Measurements from ENCODE around the gene PTPN5. TPM values are rescaled to one million over a fixed set of nuclear protein-coding genes. Genes with fewer than 3 reads are reported as not detected.
"Not testable (repeated sequence)": the region's sequence is repeated elsewhere in the genome, so short reads cannot be mapped to it uniquely, and the experiment has no call there.

PTPN5 gene
- total RNA-seq, 2 donors from 2014 or later = 0.41 to 2.3 TPM

DNA sequence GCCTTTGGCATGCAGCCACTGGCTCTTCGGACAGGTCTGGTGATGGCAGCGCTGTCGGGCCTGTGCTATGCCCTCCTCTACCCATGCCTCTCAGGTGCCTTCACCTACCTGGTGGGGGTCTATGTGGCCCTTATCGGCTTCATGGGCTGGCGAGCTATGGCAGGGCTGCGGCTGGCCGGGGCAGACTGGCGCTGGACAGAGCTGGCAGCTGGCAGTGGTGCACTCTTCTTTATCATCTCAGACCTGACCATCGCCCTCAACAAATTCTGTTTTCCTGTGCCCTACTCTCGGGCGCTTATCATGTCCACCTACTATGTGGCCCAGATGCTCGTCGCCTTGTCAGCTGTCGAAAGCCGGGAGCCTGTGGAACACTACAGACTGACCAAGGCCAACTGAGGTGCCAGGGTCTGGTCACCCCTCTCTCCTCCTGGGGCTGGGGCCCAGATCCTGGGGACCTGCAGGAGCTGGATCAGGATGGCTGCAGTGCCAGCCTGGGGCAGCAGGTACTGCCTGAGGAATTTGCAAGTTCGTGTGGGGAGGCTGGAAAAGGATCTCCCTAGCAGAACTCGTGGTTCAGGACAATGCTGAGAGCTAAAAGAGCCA lies 89.9 kb downstream of the PTPN5 start:
- intact Hi-C loops (cut with DNase I) = no loop called here
- ATAC-seq (no peak), DNase-seq (no peak)

GRCh38 chr11:18700872-18701271 lies 90.7 kb downstream of the PTPN5 start:
- DNase-seq = no peak
- intact Hi-C loops (cut with DNase I) = no loop called here
- no peak for ATAC-seq

DNA sequence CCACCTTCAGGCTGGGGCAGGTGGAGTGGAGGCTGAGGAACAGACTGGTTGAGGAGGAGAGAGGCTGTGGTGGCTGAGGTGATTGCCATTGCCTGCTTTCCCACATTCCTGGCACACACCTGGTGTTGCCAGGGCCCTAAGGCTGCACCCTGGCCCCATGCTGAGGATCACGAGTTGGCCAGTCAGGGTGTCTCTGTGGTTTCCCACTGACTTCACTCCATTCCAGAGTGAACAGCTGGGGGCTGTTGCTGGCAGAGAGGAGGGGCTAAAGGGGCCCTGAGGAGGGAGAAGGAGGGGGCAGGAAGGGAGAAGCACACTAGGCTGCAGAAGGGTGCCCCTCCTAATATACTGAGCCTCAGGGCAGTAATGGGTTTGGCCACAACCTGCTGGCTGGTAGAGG lies 91.2 kb downstream of the PTPN5 start:
- intact Hi-C loops (cut with DNase I) = no loop called here

DNA sequence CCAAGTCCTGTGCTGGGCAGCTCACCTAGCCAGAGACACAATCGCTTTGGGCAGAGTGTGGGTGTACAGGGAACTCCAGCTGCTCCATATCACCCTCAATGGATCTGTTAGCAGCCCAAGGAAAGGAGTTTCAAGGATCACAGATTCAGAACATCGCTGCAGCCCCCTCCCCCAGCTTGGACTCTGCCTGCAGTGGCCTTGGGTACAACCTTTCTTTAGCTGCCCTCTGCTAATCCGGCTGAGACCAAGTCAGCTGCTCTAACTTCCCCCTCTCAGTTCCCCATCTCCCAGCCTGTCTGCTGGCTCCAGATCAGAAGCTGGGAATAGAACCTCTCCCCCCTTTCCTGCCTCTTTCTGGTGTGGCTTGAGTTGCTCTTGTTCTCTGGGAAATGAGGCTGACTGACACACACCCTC lies 91.7 kb downstream of the PTPN5 start:
- DNase-seq (no peak), ATAC-seq (peak in 1 of 2 donors; percentile 4)
- intact Hi-C loops (cut with DNase I) = loop anchor here in 1 of 2 donors (5.0 kb wide), 1 partner anchor 68 kb away; the partner anchor contains the start of gene SPTY2D1

More for the DNA sequence above, 91.2 kb downstream of the PTPN5 start:
- ATAC-seq (no peak), DNase-seq (no peak)

- DNase-seq (no peak), ATAC-seq (no peak)
- intact Hi-C loops (cut with DNase I) = loop anchor here in 1 of 2 donors (5.0 kb wide), 1 partner anchor 67 kb away; the partner anchor contains the start of gene SPTY2D1
These were observed 92.4 kb downstream of the PTPN5 start for GRCh38 chr11:18699269-18699596.

DNA sequence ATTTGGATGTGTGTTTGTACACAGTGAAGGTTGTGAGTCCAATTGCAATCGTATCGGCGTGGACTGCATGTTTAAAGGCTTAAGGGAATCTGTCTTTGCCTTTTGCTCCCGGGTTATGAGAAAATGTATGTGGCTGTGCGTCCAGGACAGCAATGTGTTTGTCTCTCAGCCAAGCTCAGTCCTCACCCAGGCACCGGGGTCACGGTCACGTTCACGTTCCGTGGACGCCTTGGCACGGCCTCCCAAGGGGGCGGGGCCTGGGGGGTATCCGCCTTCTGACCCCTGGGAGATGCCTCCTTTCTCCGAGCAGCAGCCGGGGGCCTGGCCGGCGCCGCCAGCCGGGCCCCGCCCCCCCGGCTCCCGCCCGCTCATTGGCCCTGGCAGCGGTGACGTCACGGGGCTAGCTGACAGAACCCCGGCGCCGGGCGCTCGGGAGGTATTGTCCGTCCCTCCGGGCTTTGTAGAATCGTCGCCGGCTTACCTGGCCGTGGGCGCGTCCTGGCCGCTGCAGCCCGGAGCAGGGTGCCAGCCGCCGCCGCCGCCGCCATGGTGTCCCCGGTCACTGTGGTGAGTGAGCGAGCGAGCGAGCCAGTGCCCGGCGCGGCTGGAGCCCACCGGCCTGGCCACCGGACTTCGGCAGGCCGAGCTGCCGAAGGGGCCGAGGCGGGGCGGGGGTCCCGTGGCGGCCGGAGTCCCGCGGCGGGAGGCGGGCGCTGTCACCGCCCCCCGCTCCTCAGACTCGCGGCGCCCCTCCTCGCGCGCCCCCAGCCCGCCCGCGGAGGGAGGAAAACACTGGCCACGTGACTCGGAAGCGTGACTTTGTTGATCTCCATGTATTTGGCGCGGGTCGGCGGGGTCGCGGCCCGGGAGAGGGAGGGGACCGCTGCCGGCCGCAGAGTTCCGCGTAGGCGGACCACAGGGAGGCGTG lies 93.0 kb downstream of the PTPN5 start, which contains the start of gene TMEM86A:
Gene TMEM86A, plus strand, starts transcription at position 439 of the 928 bp plus-strand sequence. Its CDS starts 108 bp downstream, at position 547.
- DNase-seq = peak; percentile 96
- intact Hi-C loops (cut with DNase I) = loop anchor here in 1 of 2 donors (5.0 kb wide), 1 partner anchor 66 kb away; the partner anchor contains the start of gene SPTY2D1
- ATAC-seq = peak; percentile 96 to 97

GRCh38 chr11:18697576-18697975 lies 94.0 kb downstream of the PTPN5 start:
- DNase-seq (no peak), ATAC-seq (no peak)
- intact Hi-C loops (cut with DNase I) = loop anchor here in 1 of 2 donors (5.0 kb wide), 1 partner anchor 65 kb away; the partner anchor contains the start of gene SPTY2D1

DNA sequence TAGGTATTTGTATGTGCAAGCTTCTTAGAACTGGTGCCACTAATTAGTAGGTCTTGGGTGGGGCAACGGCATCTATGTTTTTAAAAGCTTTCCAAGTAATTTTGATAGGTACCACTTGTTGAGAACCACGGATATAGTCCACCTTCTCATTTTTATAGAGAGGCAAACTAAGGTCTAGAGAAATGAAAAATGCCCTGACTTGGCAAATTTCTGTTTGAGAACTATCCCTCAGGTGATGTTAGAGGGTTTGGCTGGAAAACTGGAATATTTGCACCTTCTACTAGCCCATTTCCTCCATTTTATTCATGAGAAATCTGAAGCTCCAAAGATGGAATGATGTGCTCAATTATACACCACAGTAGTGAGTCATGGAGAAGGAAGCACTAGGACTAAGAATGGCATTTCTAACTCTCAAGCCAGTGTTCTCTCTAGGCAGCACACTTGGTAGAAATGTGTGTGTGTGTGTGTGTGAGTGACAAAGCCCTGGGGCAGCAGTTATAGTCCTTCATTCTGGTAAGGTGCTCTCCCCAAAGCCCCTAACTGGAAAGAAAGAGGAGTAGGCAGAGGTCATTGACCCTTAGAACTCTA lies 94.9 kb downstream of the PTPN5 start:
- no peak for DNase-seq
- ATAC-seq = no peak
- intact Hi-C loops (cut with DNase I) = loop anchor here in 1 of 2 donors (5.0 kb wide), 1 partner anchor 64 kb away; the partner anchor contains the start of gene SPTY2D1

GRCh38 chr11:18692941-18693760 lies 98.4 kb downstream of the PTPN5 start:
- intact Hi-C loops (cut with DNase I) = no loop called here
- DNase-seq = no peak
- ATAC-seq = no peak

GRCh38 chr11:18691467-18692140 lies 100.0 kb downstream of the PTPN5 start:
- DNase-seq; ATAC-seq; intact Hi-C loops (cut with DNase I): not testable (repeated sequence)

GRCh38 chr11:18684267-18684666 lies 107.3 kb downstream of the PTPN5 start:
- ATAC-seq (no peak), DNase-seq (no peak)
- intact Hi-C loops (cut with DNase I) = no loop called here

- ATAC-seq = no peak
- intact Hi-C loops (cut with DNase I) = no loop called here
- DNase-seq = no peak
These were observed 109.1 kb downstream of the PTPN5 start for GRCh38 chr11:18682466-18682865.

- intact Hi-C loops (cut with DNase I); ATAC-seq; DNase-seq: not testable (repeated sequence)
These were observed 109.6 kb downstream of the PTPN5 start for GRCh38 chr11:18681949-18682348.

Other genes starting within 250 kb of the PTPN5 start
- gene UEVLD, start 203.1 kb downstream of the PTPN5 start, total RNA-seq = 10 to 100 TPM; 16.1 to 17.6 TPM
- gene MISFA, start 192.0 kb downstream of the PTPN5 start, total RNA-seq = 1 to 10 TPM; 5.9 to 6.6 TPM
- gene SPTY2D1, start 157.5 kb downstream of the PTPN5 start, total RNA-seq = 10 to 100 TPM in 1 of 2 donors, 1 to 10 TPM in 1; 9.0 to 10.9 TPM
- gene TMEM86A, start 93.0 kb downstream of the PTPN5 start, total RNA-seq = 1 to 10 TPM; 3.9 to 4.8 TPM
- 1 to 10 TPM; 1.7 to 2.4 TPM for gene IGSF22, start 65.6 kb downstream of the PTPN5 start, total RNA-seq
- not detected for gene MRGPRX1, start 147.6 kb upstream of the PTPN5 start, total RNA-seq

Measured in left cardiac atrium (tissue), 4 donors.